NCI-H1694 (cell line): ENCODE data around the gene UBAC1.
A peak's percentile ranks its signal among the peaks of the same experiment; 100 is the strongest.
"Not testable (repeated sequence)": the region's sequence is repeated elsewhere in the genome, so short reads cannot be mapped to it uniquely, and the experiment has no call there.

Source experiments
- DNase-seq: peaks from one replicate; lab custom pipeline; 2025; lab: John Stamatoyannopoulos, UW

UBAC1 gene

GRCh38 chr9:135921749-135922310 is 39.3 kb downstream of the UBAC1 start:
- no peak for DNase-seq

- DNase-seq, result no peak
Observed at GRCh38 chr9:135920973-135921585, 40.1 kb downstream of the UBAC1 start.

- DNase-seq, result no peak
Observed at GRCh38 chr9:135920256-135920930, 40.8 kb downstream of the UBAC1 start.

GRCh38 chr9:135919318-135919890 is 41.8 kb downstream of the UBAC1 start:
- DNase-seq, result no peak

- DNase-seq, result not testable (repeated sequence)
Observed at GRCh38 chr9:135916227-135916626, 44.9 kb downstream of the UBAC1 start.

- DNase-seq, result no peak
Observed at GRCh38 chr9:135914921-135915320, 46.3 kb downstream of the UBAC1 start.

GRCh38 chr9:135911233-135911632 is 49.9 kb downstream of the UBAC1 start:
- DNase-seq, result not testable (repeated sequence)

- no peak for DNase-seq
Observed at GRCh38 chr9:135910757-135911156, 50.4 kb downstream of the UBAC1 start.

- DNase-seq, result no peak
Observed at GRCh38 chr9:135910216-135910615, 51.0 kb downstream of the UBAC1 start.

- no peak for DNase-seq
Observed at GRCh38 chr9:135909371-135909770, 51.8 kb downstream of the UBAC1 start.

- no peak for DNase-seq
Observed at GRCh38 chr9:135908754-135909204, 52.4 kb downstream of the UBAC1 start.

GRCh38 chr9:135908093-135908753 is 53.0 kb downstream of the UBAC1 start:
- no peak for DNase-seq

GRCh38 chr9:135907431-135908092 is 53.6 kb downstream of the UBAC1 start, which contains the start of gene CAMSAP1:
Gene CAMSAP1, minus strand, starts transcription at chr9:135907546. Its CDS starts 387 bp downstream, at chr9:135907159.
- DNase-seq, result peak; percentile 68

GRCh38 chr9:135907006-135907430 is 54.2 kb downstream of the UBAC1 start:
- DNase-seq, result no peak

GRCh38 chr9:135906291-135907005 is 54.7 kb downstream of the UBAC1 start:
- no peak for DNase-seq

GRCh38 chr9:135905380-135906258 is 55.6 kb downstream of the UBAC1 start:
- DNase-seq, result no peak

GRCh38 chr9:135903786-135904520 is 57.2 kb downstream of the UBAC1 start:
- no peak for DNase-seq

- DNase-seq, result no peak
Observed at GRCh38 chr9:135903358-135903656, 57.9 kb downstream of the UBAC1 start.

GRCh38 chr9:135902655-135903357 is 58.4 kb downstream of the UBAC1 start:
- DNase-seq, result no peak
